ENCODE results near the gene LTBR. TPM values are rescaled to one million over a fixed set of nuclear protein-coding genes. Genes with fewer than 3 reads are reported as not detected.
A peak's percentile ranks its signal among the peaks of the same experiment; 100 is the strongest.

The LTBR gene
- polyA plus RNA-seq, 1 donor from 2014 or later = not detected

- no peaks in the 10 kb centered on the region for H3K36me3 Mint-ChIP-seq
- peaks cover 0 to 5% (median 3%) of the 10 kb centered on the region in 3 donors for H3K4me1 Mint-ChIP-seq
- H3K27me3 Mint-ChIP-seq = peaks cover 50% of the 10 kb centered on the region
- no peaks in the 10 kb centered on the region for H3K9me3 Mint-ChIP-seq
- H3K4me3 Mint-ChIP-seq = no peak overlapping the region
- H3K27ac Mint-ChIP-seq = peak overlapping the region in 1 of 3 donors; percentile 67
Observed at GRCh38 chr12:6358881-6359280, 25.1 kb upstream of the LTBR start.

GRCh38 chr12:6360080-6360571 lies 23.8 kb upstream of the LTBR start:
- no peaks in the 10 kb centered on the region for H3K9me3 Mint-ChIP-seq
- peaks cover 41% of the 10 kb centered on the region for H3K27me3 Mint-ChIP-seq
- peaks cover 0 to 3% (median 3%) of the 10 kb centered on the region in 3 donors for H3K4me1 Mint-ChIP-seq
- H3K4me3 Mint-ChIP-seq = peak overlapping the region in 2 of 4 donors; percentile 34 to 79
- H3K36me3 Mint-ChIP-seq = no peaks in the 10 kb centered on the region
- H3K27ac Mint-ChIP-seq = peak overlapping the region in 1 of 3 donors; percentile 59

GRCh38 chr12:6360578-6361490 lies 23.1 kb upstream of the LTBR start:
- Mint-ChIP-seq H3K36me3 (no peaks in the 10 kb centered on the region), H3K27me3 (peaks cover 37% of the 10 kb centered on the region), H3K4me3 (peak overlapping the region in 1 of 4 donors; percentile 66), H3K9me3 (no peaks in the 10 kb centered on the region), H3K4me1 (peaks cover 0 to 3% (median 3%) of the 10 kb centered on the region in 3 donors), H3K27ac (peak overlapping the region in 1 of 3 donors; percentile 59)

GRCh38 chr12:6361834-6362233 lies 22.1 kb upstream of the LTBR start:
- Mint-ChIP-seq H3K9me3 (peaks cover 0 to under 1% (median 0%) of the 10 kb centered on the region in 3 donors), H3K4me1 (peaks cover 0 to 3% (median 1%) of the 10 kb centered on the region in 3 donors), H3K27ac (no peak overlapping the region), H3K27me3 (peaks cover 35% of the 10 kb centered on the region), H3K4me3 (peak overlapping the region in 2 of 4 donors; percentile 7 to 47), H3K36me3 (no peaks in the 10 kb centered on the region)

- peaks cover 1 to 4% (median 3%) of the 10 kb centered on the region in 3 donors for H3K4me1 Mint-ChIP-seq
- peaks cover 0 to 3% (median 0%) of the 10 kb centered on the region in 3 donors for H3K9me3 Mint-ChIP-seq
- H3K4me3 Mint-ChIP-seq = peak overlapping the region in 2 of 4 donors; percentile 7 to 46
- H3K36me3 Mint-ChIP-seq = no peaks in the 10 kb centered on the region
- no peak overlapping the region for H3K27ac Mint-ChIP-seq
- H3K27me3 Mint-ChIP-seq = peaks cover 32% of the 10 kb centered on the region
Observed at GRCh38 chr12:6362403-6362802, 21.6 kb upstream of the LTBR start.

- peaks cover 31% of the 10 kb centered on the region for H3K27me3 Mint-ChIP-seq
- peaks cover 3 to 6% (median 6%) of the 10 kb centered on the region in 3 donors for H3K4me1 Mint-ChIP-seq
- no peak overlapping the region for H3K4me3 Mint-ChIP-seq
- no peak overlapping the region for H3K27ac Mint-ChIP-seq
- peaks cover 0 to 5% (median 0%) of the 10 kb centered on the region in 3 donors for H3K9me3 Mint-ChIP-seq
- no peaks in the 10 kb centered on the region for H3K36me3 Mint-ChIP-seq
Observed at GRCh38 chr12:6363010-6363329, 21.0 kb upstream of the LTBR start.

GRCh38 chr12:6363330-6364043 lies 20.5 kb upstream of the LTBR start:
- Mint-ChIP-seq H3K27ac (no peak overlapping the region), H3K9me3 (peaks cover 0 to 5% (median 0%) of the 10 kb centered on the region in 3 donors), H3K36me3 (no peaks in the 10 kb centered on the region), H3K27me3 (peaks cover 26% of the 10 kb centered on the region), H3K4me1 (peaks cover 3 to 6% (median 6%) of the 10 kb centered on the region in 3 donors), H3K4me3 (peak overlapping the region; percentile 27 to 77 (median 47))

GRCh38 chr12:6364044-6364374 lies 20.0 kb upstream of the LTBR start:
- peak overlapping the region in 3 of 4 donors; percentile 37 to 57 (median 49) for H3K4me3 Mint-ChIP-seq
- peak overlapping the region in 1 of 3 donors; percentile 48 for H3K27ac Mint-ChIP-seq
- H3K4me1 Mint-ChIP-seq = peaks cover 3 to 6% (median 6%) of the 10 kb centered on the region in 3 donors
- no peaks in the 10 kb centered on the region for H3K36me3 Mint-ChIP-seq
- peaks cover 21% of the 10 kb centered on the region for H3K27me3 Mint-ChIP-seq
- peaks cover 0 to 5% (median 0%) of the 10 kb centered on the region in 3 donors for H3K9me3 Mint-ChIP-seq

- Mint-ChIP-seq H3K9me3 (peaks cover 0 to 5% (median 0%) of the 10 kb centered on the region in 3 donors), H3K4me3 (peak overlapping the region in 1 of 4 donors; percentile 37), H3K36me3 (peaks cover 1% of the 10 kb centered on the region), H3K27me3 (peaks cover 11% of the 10 kb centered on the region), H3K4me1 (peaks cover 0 to 6% (median 6%) of the 10 kb centered on the region in 3 donors), H3K27ac (peak overlapping the region in 1 of 3 donors; percentile 21)
Observed at GRCh38 chr12:6367065-6367968, 16.6 kb upstream of the LTBR start.

GRCh38 chr12:6367969-6368892 lies 15.7 kb upstream of the LTBR start:
- Mint-ChIP-seq H3K36me3 (peaks cover 1% of the 10 kb centered on the region), H3K4me1 (peaks cover 0 to 6% (median 4%) of the 10 kb centered on the region in 3 donors), H3K27ac (peak overlapping the region in 1 of 3 donors; percentile 21), H3K27me3 (peaks cover 8% of the 10 kb centered on the region), H3K9me3 (peaks cover 0 to 5% (median 0%) of the 10 kb centered on the region in 3 donors), H3K4me3 (peak overlapping the region in 1 of 4 donors; percentile 37)

GRCh38 chr12:6368906-6369525 lies 14.9 kb upstream of the LTBR start:
- peak overlapping the region in 1 of 3 donors; percentile 53 for H3K27ac Mint-ChIP-seq
- peaks cover 0 to 6% (median 4%) of the 10 kb centered on the region in 3 donors for H3K4me1 Mint-ChIP-seq
- no peak overlapping the region for H3K4me3 Mint-ChIP-seq
- peaks cover 1% of the 10 kb centered on the region for H3K36me3 Mint-ChIP-seq
- peaks cover 0 to 5% (median 0%) of the 10 kb centered on the region in 3 donors for H3K9me3 Mint-ChIP-seq
- H3K27me3 Mint-ChIP-seq = peaks cover 13% of the 10 kb centered on the region

GRCh38 chr12:6369916-6370575 lies 13.9 kb upstream of the LTBR start:
- peaks cover 0 to 5% (median 0%) of the 10 kb centered on the region in 3 donors for H3K9me3 Mint-ChIP-seq

More at GRCh38 chr12:6369916-6370575, 13.9 kb upstream of the LTBR start:
- no peak overlapping the region for H3K4me3 Mint-ChIP-seq
- peak overlapping the region in 1 of 3 donors; percentile 50 for H3K27ac Mint-ChIP-seq
- H3K36me3 Mint-ChIP-seq = peaks cover 3% of the 10 kb centered on the region
- peaks cover 14% of the 10 kb centered on the region for H3K27me3 Mint-ChIP-seq
- H3K4me1 Mint-ChIP-seq = peaks cover 0 to 6% (median 4%) of the 10 kb centered on the region in 3 donors
